Endometrial microvascular endothelial cells (primary cell): ENCODE results near the gene DMAC2. TPM values are rescaled to one million over a fixed set of nuclear protein-coding genes. Genes with fewer than 3 reads are reported as not detected.

ENCODE experiments used
- in situ Hi-C: cut with HindIII; loops from 2 replicates; pipeline ENCODE4 v1.10.0; 2017; ENCODE audit warnings: low sequenced_read_pairs, low pct_unique_long_range_greater_than_20kb; ENCODE audit errors: inconsistent ontology term
- total RNA-seq: library from RNA; depleted of rRNA; stranded (reverse); fragments of >200 nt; gene quantifications from one replicate; pipeline ENCODE4 v1.2.3, GENCODE V29; 2015; ENCODE audit errors: inconsistent ontology term

The DMAC2 gene
- total RNA-seq, 1 donor from 2014 or later, result 74.0 TPM

- in situ Hi-C loops, result no loop called here
Measured at GRCh38 chr19:41425174-41426115, 14.3 kb downstream of the DMAC2 start.

- in situ Hi-C loops, result loop anchor here (25.0 kb wide), 1 partner anchor 138 kb away; no protein-coding TSS in a partner anchor
Measured at GRCh38 chr19:41424335-41425173, 15.2 kb downstream of the DMAC2 start.

- in situ Hi-C loops, result loop anchor here (25.0 kb wide), 1 partner anchor 139 kb away; no protein-coding TSS in a partner anchor
Measured at GRCh38 chr19:41422955-41423354, 16.8 kb downstream of the DMAC2 start.

- in situ Hi-C loops, result loop anchor here (25.0 kb wide), 1 partner anchor 140 kb away; no protein-coding TSS in a partner anchor
Measured at GRCh38 chr19:41422456-41422855, 17.3 kb downstream of the DMAC2 start.

GRCh38 chr19:41421973-41422372, 17.7 kb downstream of the DMAC2 start:
- in situ Hi-C loops, result loop anchor here (25.0 kb wide), 1 partner anchor 140 kb away; no protein-coding TSS in a partner anchor

GRCh38 chr19:41421314-41421713, 18.4 kb downstream of the DMAC2 start:
- in situ Hi-C loops, result loop anchor here (25.0 kb wide), 1 partner anchor 141 kb away; no protein-coding TSS in a partner anchor

GRCh38 chr19:41420101-41420880, 19.4 kb downstream of the DMAC2 start:
- in situ Hi-C loops, result loop anchor here (25.0 kb wide), 1 partner anchor 142 kb away; no protein-coding TSS in a partner anchor

GRCh38 chr19:41416194-41416674, 23.5 kb downstream of the DMAC2 start:
- in situ Hi-C loops, result loop anchor here (25.0 kb wide), 1 partner anchor 146 kb away; no protein-coding TSS in a partner anchor

GRCh38 chr19:41415154-41415571, 24.5 kb downstream of the DMAC2 start:
- in situ Hi-C loops, result loop anchor here (25.0 kb wide), 1 partner anchor 147 kb away; no protein-coding TSS in a partner anchor

GRCh38 chr19:41414461-41414860, 25.3 kb downstream of the DMAC2 start:
- in situ Hi-C loops, result loop anchor here (25.0 kb wide), 1 partner anchor 148 kb away; no protein-coding TSS in a partner anchor

GRCh38 chr19:41413947-41414346, 25.8 kb downstream of the DMAC2 start:
- in situ Hi-C loops, result loop anchor here (25.0 kb wide), 1 partner anchor 148 kb away; no protein-coding TSS in a partner anchor

GRCh38 chr19:41412953-41413352, 26.8 kb downstream of the DMAC2 start:
- in situ Hi-C loops, result loop anchor here (25.0 kb wide), 1 partner anchor 149 kb away; no protein-coding TSS in a partner anchor

GRCh38 chr19:41411968-41412265, 27.8 kb downstream of the DMAC2 start:
- in situ Hi-C loops, result loop anchor here (25.0 kb wide), 1 partner anchor 150 kb away; no protein-coding TSS in a partner anchor

- in situ Hi-C loops, result loop anchor here (25.0 kb wide), 1 partner anchor 151 kb away; no protein-coding TSS in a partner anchor
Measured at GRCh38 chr19:41411100-41411967, 28.4 kb downstream of the DMAC2 start.

- in situ Hi-C loops, result loop anchor here (25.0 kb wide), 1 partner anchor 152 kb away; no protein-coding TSS in a partner anchor
Measured at GRCh38 chr19:41410336-41411054, 29.2 kb downstream of the DMAC2 start.

- in situ Hi-C loops, result loop anchor here (25.0 kb wide), 1 partner anchor 153 kb away; no protein-coding TSS in a partner anchor
Measured at GRCh38 chr19:41409288-41409687, 30.4 kb downstream of the DMAC2 start.
